ENCODE measurements around the gene ANKRD28.
"Not testable (repeated sequence)": the region's sequence is repeated elsewhere in the genome, so short reads cannot be mapped to it uniquely, and the experiment has no call there.

Gene ANKRD28

GRCh38 chr3:15797642-15798303 is at the start of gene ANKRD28:
Gene ANKRD28, minus strand, starts transcription at chr3:15797979. Its CDS starts 1,458 bp downstream, at chr3:15796521.
- DNase-seq (ENCODE audit: low spot score) = peak; percentile 92

- DNase-seq (ENCODE audit: low spot score) = no peak
Observed at GRCh38 chr3:15847239-15847638, 49.5 kb upstream of the ANKRD28 start.

- no peak for DNase-seq (ENCODE audit: low spot score)
Observed at GRCh38 chr3:15846606-15847005, 48.8 kb upstream of the ANKRD28 start.

- no peak for DNase-seq (ENCODE audit: low spot score)
Observed at GRCh38 chr3:15845475-15845874, 47.7 kb upstream of the ANKRD28 start.

- DNase-seq (ENCODE audit: low spot score) = no peak
Observed at GRCh38 chr3:15844889-15845288, 47.1 kb upstream of the ANKRD28 start.

GRCh38 chr3:15841091-15841973 is 43.6 kb upstream of the ANKRD28 start:
- DNase-seq (ENCODE audit: low spot score) = not testable (repeated sequence)

GRCh38 chr3:15839568-15839967 is 41.8 kb upstream of the ANKRD28 start:
- no peak for DNase-seq (ENCODE audit: low spot score)

- DNase-seq (ENCODE audit: low spot score) = no peak
Observed at GRCh38 chr3:15831927-15832326, 34.1 kb upstream of the ANKRD28 start.

GRCh38 chr3:15825016-15825415 is 27.2 kb upstream of the ANKRD28 start:
- no peak for DNase-seq (ENCODE audit: low spot score)

- DNase-seq (ENCODE audit: low spot score) = no peak
Observed at GRCh38 chr3:15823092-15823491, 25.3 kb upstream of the ANKRD28 start.

- no peak for DNase-seq (ENCODE audit: low spot score)
Observed at GRCh38 chr3:15822281-15822680, 24.5 kb upstream of the ANKRD28 start.

- DNase-seq (ENCODE audit: low spot score) = peak; percentile 45
Observed at GRCh38 chr3:15820911-15821310, 23.1 kb upstream of the ANKRD28 start.

- DNase-seq (ENCODE audit: low spot score) = no peak
Observed at GRCh38 chr3:15819576-15819975, 21.8 kb upstream of the ANKRD28 start.

GRCh38 chr3:15819043-15819442 is 21.3 kb upstream of the ANKRD28 start:
- DNase-seq (ENCODE audit: low spot score) = no peak

- DNase-seq (ENCODE audit: low spot score) = peak; percentile 83
Observed at GRCh38 chr3:15815696-15816095, 17.9 kb upstream of the ANKRD28 start.

- not testable (repeated sequence) for DNase-seq (ENCODE audit: low spot score)
Observed at GRCh38 chr3:15813079-15813478, 15.3 kb upstream of the ANKRD28 start.

- DNase-seq (ENCODE audit: low spot score) = peak; percentile 48
Observed at GRCh38 chr3:15812183-15812582, 14.4 kb upstream of the ANKRD28 start.

- no peak for DNase-seq (ENCODE audit: low spot score)
Observed at GRCh38 chr3:15810702-15811101, 12.9 kb upstream of the ANKRD28 start.

- DNase-seq (ENCODE audit: low spot score) = peak; percentile 35
Observed at GRCh38 chr3:15809313-15809712, 11.5 kb upstream of the ANKRD28 start.

GRCh38 chr3:15808679-15809310 is 11.0 kb upstream of the ANKRD28 start:
- DNase-seq (ENCODE audit: low spot score) = no peak

GRCh38 chr3:15805756-15806266 is 8.0 kb upstream of the ANKRD28 start:
- DNase-seq (ENCODE audit: low spot score) = no peak

- DNase-seq (ENCODE audit: low spot score) = no peak
Observed at GRCh38 chr3:15804553-15805095, 6.8 kb upstream of the ANKRD28 start.

Measured in pons (tissue), 1 donor.